ENCODE results near the gene ROBO1. TPM values are rescaled to one million over a fixed set of nuclear protein-coding genes. Genes with fewer than 3 reads are reported as not detected.
A peak's percentile ranks its signal among the peaks of the same experiment; 100 is the strongest.

The ROBO1 gene
- total and polyA plus RNA-seq, 2 donors, result 13.3 to 33.9 TPM

- Histone ChIP-seq H3K9me3 (ENCODE audit: control insufficient read depth in 2 of 2, insufficient read depth in 1 of 2, low read length in 1 of 2) (no peaks in the 10 kb centered on the region), H3K27ac (ENCODE audit: low read depth in 1 of 2, low read length in 1 of 2) (no peak overlapping the region), H3K36me3 (ENCODE audit: control insufficient read depth in 2 of 2, insufficient read depth in 2 of 2, low read length in 1 of 2) (no peaks in the 10 kb centered on the region), H3K4me3 (ENCODE audit: low read length in 2 of 2) (no peak overlapping the region), H3K4me1 (ENCODE audit: control insufficient read depth in 2 of 2, insufficient read depth in 2 of 2, low read length in 2 of 2) (no peaks in the 10 kb centered on the region), H3K27me3 (ENCODE audit: control insufficient read depth in 2 of 2, insufficient read depth in 1 of 2, low read length in 1 of 2) (no peaks in the 10 kb centered on the region)
- DNase-seq (ENCODE audit: low read depth in 6 of 9, low spot score in 9 of 9), result no peak
These were observed 737.6 kb downstream of the ROBO1 start for GRCh38 chr3:79030157-79030556.

- 100% methylated on average over 1 of the region's 1 CpG for WGBS
- Histone ChIP-seq H3K27ac (ENCODE audit: low read depth in 1 of 2, low read length in 1 of 2) (no peak overlapping the region), H3K4me3 (ENCODE audit: low read length in 2 of 2) (no peak overlapping the region), H3K27me3 (ENCODE audit: control insufficient read depth in 2 of 2, insufficient read depth in 1 of 2, low read length in 1 of 2) (no peaks in the 10 kb centered on the region), H3K36me3 (ENCODE audit: control insufficient read depth in 2 of 2, insufficient read depth in 2 of 2, low read length in 1 of 2) (no peaks in the 10 kb centered on the region), H3K4me1 (ENCODE audit: control insufficient read depth in 2 of 2, insufficient read depth in 2 of 2, low read length in 2 of 2) (no peaks in the 10 kb centered on the region), H3K9me3 (ENCODE audit: control insufficient read depth in 2 of 2, insufficient read depth in 1 of 2, low read length in 1 of 2) (no peaks in the 10 kb centered on the region)
- no peak for DNase-seq (ENCODE audit: low read depth in 6 of 9, low spot score in 9 of 9)
These were observed 738.9 kb downstream of the ROBO1 start for GRCh38 chr3:79028916-79029315.

- WGBS, result 98% methylated on average over 2 of the region's 2 CpGs
- DNase-seq (ENCODE audit: low read depth in 6 of 9, low spot score in 9 of 9), result no peak
These were observed 740.2 kb downstream of the ROBO1 start for GRCh38 chr3:79027593-79027992.

GRCh38 chr3:79019924-79020173, 747.9 kb downstream of the ROBO1 start:
- H3K27ac ChIP-seq (ENCODE audit: low read depth in 1 of 2, low read length in 1 of 2), result no peak overlapping the region
- H3K36me3 ChIP-seq (ENCODE audit: control insufficient read depth in 2 of 2, insufficient read depth in 2 of 2, low read length in 1 of 2), result no peaks in the 10 kb centered on the region
- H3K4me1 ChIP-seq (ENCODE audit: control insufficient read depth in 2 of 2, insufficient read depth in 2 of 2, low read length in 2 of 2), result peaks cover 0 to 16% of the 10 kb centered on the region in 2 donors
- peak overlapping the region in 1 of 2 donors; percentile 68 for H3K4me3 ChIP-seq (ENCODE audit: low read length in 2 of 2)
- peaks cover 5 to 20% of the 10 kb centered on the region in 2 donors for H3K27me3 ChIP-seq (ENCODE audit: control insufficient read depth in 2 of 2, insufficient read depth in 1 of 2, low read length in 1 of 2)
- no peaks in the 10 kb centered on the region for H3K9me3 ChIP-seq (ENCODE audit: control insufficient read depth in 2 of 2, insufficient read depth in 1 of 2, low read length in 1 of 2)
- DNase-seq (ENCODE audit: low read depth in 6 of 9, low spot score in 9 of 9), result no peak

More at GRCh38 chr3:79027593-79027992, 740.2 kb downstream of the ROBO1 start:
- Histone ChIP-seq H3K9me3 (ENCODE audit: control insufficient read depth in 2 of 2, insufficient read depth in 1 of 2, low read length in 1 of 2) (no peaks in the 10 kb centered on the region), H3K4me3 (ENCODE audit: low read length in 2 of 2) (no peak overlapping the region), H3K36me3 (ENCODE audit: control insufficient read depth in 2 of 2, insufficient read depth in 2 of 2, low read length in 1 of 2) (no peaks in the 10 kb centered on the region), H3K27me3 (ENCODE audit: control insufficient read depth in 2 of 2, insufficient read depth in 1 of 2, low read length in 1 of 2) (no peaks in the 10 kb centered on the region), H3K27ac (ENCODE audit: low read depth in 1 of 2, low read length in 1 of 2) (no peak overlapping the region), H3K4me1 (ENCODE audit: control insufficient read depth in 2 of 2, insufficient read depth in 2 of 2, low read length in 2 of 2) (no peaks in the 10 kb centered on the region)

- peak in 6 of 9 donors; percentile 20 to 76 (median 52) for DNase-seq (ENCODE audit: low read depth in 6 of 9, low spot score in 9 of 9)
- Histone ChIP-seq H3K4me1 (ENCODE audit: control insufficient read depth in 2 of 2, insufficient read depth in 2 of 2, low read length in 2 of 2) (peaks cover 0 to 16% of the 10 kb centered on the region in 2 donors), H3K4me3 (ENCODE audit: low read length in 2 of 2) (peak overlapping the region; percentile 54 to 68), H3K27ac (ENCODE audit: low read depth in 1 of 2, low read length in 1 of 2) (peak overlapping the region; percentile 56 to 79), H3K36me3 (ENCODE audit: control insufficient read depth in 2 of 2, insufficient read depth in 2 of 2, low read length in 1 of 2) (no peaks in the 10 kb centered on the region), H3K9me3 (ENCODE audit: control insufficient read depth in 2 of 2, insufficient read depth in 1 of 2, low read length in 1 of 2) (no peaks in the 10 kb centered on the region), H3K27me3 (ENCODE audit: control insufficient read depth in 2 of 2, insufficient read depth in 1 of 2, low read length in 1 of 2) (peaks cover 5 to 20% of the 10 kb centered on the region in 2 donors)
- 1% methylated on average over 40 of the region's 40 CpGs for WGBS
These were observed 748.5 kb downstream of the ROBO1 start for GRCh38 chr3:79019137-79019923.

GRCh38 chr3:79018671-79019136, 749.1 kb downstream of the ROBO1 start:
- Histone ChIP-seq H3K27me3 (ENCODE audit: control insufficient read depth in 2 of 2, insufficient read depth in 1 of 2, low read length in 1 of 2) (peaks cover 5 to 20% of the 10 kb centered on the region in 2 donors), H3K27ac (ENCODE audit: low read depth in 1 of 2, low read length in 1 of 2) (peak overlapping the region; percentile 64 to 79), H3K4me1 (ENCODE audit: control insufficient read depth in 2 of 2, insufficient read depth in 2 of 2, low read length in 2 of 2) (peaks cover 0 to 16% of the 10 kb centered on the region in 2 donors), H3K36me3 (ENCODE audit: control insufficient read depth in 2 of 2, insufficient read depth in 2 of 2, low read length in 1 of 2) (no peaks in the 10 kb centered on the region), H3K4me3 (ENCODE audit: low read length in 2 of 2) (peak overlapping the region; percentile 54 to 68), H3K9me3 (ENCODE audit: control insufficient read depth in 2 of 2, insufficient read depth in 1 of 2, low read length in 1 of 2) (no peaks in the 10 kb centered on the region)
- WGBS, result under 1% methylated on average over 44 of the region's 44 CpGs
- DNase-seq (ENCODE audit: low read depth in 6 of 9, low spot score in 9 of 9), result peak in 6 of 9 donors; percentile 27 to 74 (median 39)

- DNase-seq (ENCODE audit: low read depth in 6 of 9, low spot score in 9 of 9), result no peak
- Histone ChIP-seq H3K4me1 (ENCODE audit: control insufficient read depth in 2 of 2, insufficient read depth in 2 of 2, low read length in 2 of 2) (peaks cover 0 to 16% of the 10 kb centered on the region in 2 donors), H3K36me3 (ENCODE audit: control insufficient read depth in 2 of 2, insufficient read depth in 2 of 2, low read length in 1 of 2) (no peaks in the 10 kb centered on the region), H3K27me3 (ENCODE audit: control insufficient read depth in 2 of 2, insufficient read depth in 1 of 2, low read length in 1 of 2) (peaks cover 5 to 20% of the 10 kb centered on the region in 2 donors), H3K4me3 (ENCODE audit: low read length in 2 of 2) (peak overlapping the region; percentile 54 to 68), H3K9me3 (ENCODE audit: control insufficient read depth in 2 of 2, insufficient read depth in 1 of 2, low read length in 1 of 2) (no peaks in the 10 kb centered on the region), H3K27ac (ENCODE audit: low read depth in 1 of 2, low read length in 1 of 2) (peak overlapping the region; percentile 18 to 79)
- WGBS, result 1% methylated on average over 15 of the region's 15 CpGs
These were observed 749.5 kb downstream of the ROBO1 start for GRCh38 chr3:79018265-79018664.

- Histone ChIP-seq H3K4me3 (ENCODE audit: low read length in 2 of 2) (peak overlapping the region; percentile 13 to 68), H3K27me3 (ENCODE audit: control insufficient read depth in 2 of 2, insufficient read depth in 1 of 2, low read length in 1 of 2) (peaks cover 5 to 20% of the 10 kb centered on the region in 2 donors), H3K27ac (ENCODE audit: low read depth in 1 of 2, low read length in 1 of 2) (peak overlapping the region in 1 of 2 donors; percentile 29), H3K4me1 (ENCODE audit: control insufficient read depth in 2 of 2, insufficient read depth in 2 of 2, low read length in 2 of 2) (peaks cover 0 to 16% of the 10 kb centered on the region in 2 donors), H3K36me3 (ENCODE audit: control insufficient read depth in 2 of 2, insufficient read depth in 2 of 2, low read length in 1 of 2) (no peaks in the 10 kb centered on the region), H3K9me3 (ENCODE audit: control insufficient read depth in 2 of 2, insufficient read depth in 1 of 2, low read length in 1 of 2) (no peaks in the 10 kb centered on the region)
- peak in 1 of 9 donors; percentile 11 for DNase-seq (ENCODE audit: low read depth in 6 of 9, low spot score in 9 of 9)
- 70% methylated on average over 8 of the region's 8 CpGs for WGBS
These were observed 751.0 kb downstream of the ROBO1 start for GRCh38 chr3:79016587-79017376.

GRCh38 chr3:79015854-79016253, 751.9 kb downstream of the ROBO1 start:
- Histone ChIP-seq H3K36me3 (ENCODE audit: control insufficient read depth in 2 of 2, insufficient read depth in 2 of 2, low read length in 1 of 2) (no peaks in the 10 kb centered on the region), H3K9me3 (ENCODE audit: control insufficient read depth in 2 of 2, insufficient read depth in 1 of 2, low read length in 1 of 2) (no peaks in the 10 kb centered on the region), H3K27me3 (ENCODE audit: control insufficient read depth in 2 of 2, insufficient read depth in 1 of 2, low read length in 1 of 2) (peaks cover 5 to 20% of the 10 kb centered on the region in 2 donors), H3K4me1 (ENCODE audit: control insufficient read depth in 2 of 2, insufficient read depth in 2 of 2, low read length in 2 of 2) (peaks cover 0 to 16% of the 10 kb centered on the region in 2 donors), H3K27ac (ENCODE audit: low read depth in 1 of 2, low read length in 1 of 2) (no peak overlapping the region), H3K4me3 (ENCODE audit: low read length in 2 of 2) (no peak overlapping the region)
- no peak for DNase-seq (ENCODE audit: low read depth in 6 of 9, low spot score in 9 of 9)
- 89% methylated on average over 1 of the region's 1 CpG for WGBS

Measured in thymus (tissue), 11 donors.